Measurements from ENCODE around the gene HOXA10. TPM values are rescaled to one million over a fixed set of nuclear protein-coding genes. Genes with fewer than 3 reads are reported as not detected.

The HOXA10 gene
- total RNA-seq, 2 donors from 2014 or later: not detected

DNA sequence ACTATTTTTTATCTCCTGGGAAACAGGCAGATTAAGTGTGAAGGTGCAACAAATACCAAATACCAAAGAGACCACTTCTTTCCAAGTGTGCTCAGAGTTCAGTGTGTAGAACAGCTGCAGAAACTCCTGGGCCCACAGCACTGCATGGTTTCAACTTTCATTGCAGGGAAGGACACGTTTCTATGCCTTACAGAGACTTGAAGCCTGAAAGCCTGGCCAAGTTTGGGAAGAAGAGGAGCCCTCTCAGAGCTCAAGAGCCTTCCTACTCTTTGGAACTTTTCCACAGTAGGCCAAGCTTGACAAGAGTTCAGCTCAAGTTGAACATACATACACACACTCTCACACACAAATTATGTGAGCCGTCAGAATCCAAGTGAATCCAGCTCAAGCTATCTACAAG, 46.1 kb downstream of the HOXA10 start:
- Histone ChIP-seq H3K4me3 (ENCODE audit: low read length) (no peak overlapping the region), H3K36me3 (ENCODE audit: control insufficient read depth, insufficient read depth, low read length) (no peaks in the 10 kb centered on the region), H3K4me1 (ENCODE audit: control insufficient read depth, insufficient read depth, low read length) (no peaks in the 10 kb centered on the region), H3K27ac (ENCODE audit: low read depth, low read length) (no peak overlapping the region), H3K27me3 (ENCODE audit: control insufficient read depth, insufficient read depth, low read length, poor library complexity, severe bottlenecking) (peaks cover 99% of the 10 kb centered on the region), H3K9ac (ENCODE audit: extremely low read depth, low read length, poor library complexity, severe bottlenecking) (no peak overlapping the region), H3K9me3 (ENCODE audit: control insufficient read depth, low read length) (peaks cover 17% of the 10 kb centered on the region)
- Mint-ChIP-seq H3K4me1 (no peaks in the 10 kb centered on the region), H3K27me3 (ENCODE audit: insufficient read depth) (peaks cover 97% of the 10 kb centered on the region), H3K27ac (no peak overlapping the region), H3K4me3 (no peak overlapping the region), H3K9me3 (no peaks in the 10 kb centered on the region), H3K36me3 (ENCODE audit: low read depth) (no peaks in the 10 kb centered on the region)
- TF ChIP-seq, protein P1, sequence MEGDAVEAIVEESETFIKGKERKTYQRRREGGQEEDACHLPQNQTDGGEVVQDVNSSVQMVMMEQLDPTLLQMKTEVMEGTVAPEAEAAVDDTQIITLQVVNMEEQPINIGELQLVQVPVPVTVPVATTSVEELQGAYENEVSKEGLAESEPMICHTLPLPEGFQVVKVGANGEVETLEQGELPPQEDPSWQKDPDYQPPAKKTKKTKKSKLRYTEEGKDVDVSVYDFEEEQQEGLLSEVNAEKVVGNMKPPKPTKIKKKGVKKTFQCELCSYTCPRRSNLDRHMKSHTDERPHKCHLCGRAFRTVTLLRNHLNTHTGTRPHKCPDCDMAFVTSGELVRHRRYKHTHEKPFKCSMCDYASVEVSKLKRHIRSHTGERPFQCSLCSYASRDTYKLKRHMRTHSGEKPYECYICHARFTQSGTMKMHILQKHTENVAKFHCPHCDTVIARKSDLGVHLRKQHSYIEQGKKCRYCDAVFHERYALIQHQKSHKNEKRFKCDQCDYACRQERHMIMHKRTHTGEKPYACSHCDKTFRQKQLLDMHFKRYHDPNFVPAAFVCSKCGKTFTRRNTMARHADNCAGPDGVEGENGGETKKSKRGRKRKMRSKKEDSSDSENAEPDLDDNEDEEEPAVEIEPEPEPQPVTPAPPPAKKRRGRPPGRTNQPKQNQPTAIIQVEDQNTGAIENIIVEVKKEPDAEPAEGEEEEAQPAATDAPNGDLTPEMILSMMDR (conservative IDR thresholded peaks at IDR 0.05): no peak
- WGBS, 2 experiments (ENCODE audit: insufficient coverage in 1 of 2, insufficient read length in 1 of 2): 14 to 25% methylated on average over 1 to 2 of the region's 2 CpGs
- DNase-seq: peak; percentile 26

DNA sequence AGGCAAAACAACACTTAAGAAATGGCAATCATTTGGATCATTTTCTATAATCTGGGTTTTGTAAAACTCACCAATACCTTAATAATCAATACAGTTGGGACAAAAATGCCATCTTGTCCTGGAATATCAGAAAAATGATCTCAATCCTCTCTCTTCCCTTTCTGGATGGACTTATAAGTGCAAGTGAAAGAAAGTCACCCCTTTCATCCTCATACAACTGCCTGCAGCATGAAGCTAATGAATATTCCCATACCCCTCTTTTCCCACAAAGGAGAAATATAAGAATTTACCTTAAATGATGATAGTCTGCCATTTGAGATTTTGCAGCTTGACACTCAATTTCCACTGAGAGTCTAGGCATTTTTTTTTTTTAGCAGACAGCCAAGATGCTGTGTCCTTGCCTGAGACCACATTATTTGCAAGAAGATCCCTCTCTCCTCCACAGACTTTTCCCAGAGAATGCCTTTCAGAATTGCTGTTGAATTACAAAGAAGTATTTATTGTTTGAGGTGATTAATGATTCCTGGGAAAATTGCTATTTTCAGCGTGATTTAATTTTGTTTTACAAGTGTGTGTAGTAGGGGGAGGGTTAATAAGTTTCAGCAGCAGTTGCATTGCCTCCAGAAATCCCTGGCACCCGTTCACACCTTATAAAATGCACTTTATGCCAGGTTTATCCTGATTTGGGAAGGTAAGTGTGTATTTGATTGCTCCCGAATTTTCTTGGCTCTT, 47.4 kb downstream of the HOXA10 start:
- Mint-ChIP-seq H3K27ac (no peak overlapping the region), H3K27me3 (ENCODE audit: insufficient read depth) (peaks cover 97% of the 10 kb centered on the region), H3K4me1 (peaks cover 4% of the 10 kb centered on the region), H3K4me3 (no peak overlapping the region), H3K9me3 (no peaks in the 10 kb centered on the region), H3K36me3 (ENCODE audit: low read depth) (no peaks in the 10 kb centered on the region)
- peaks cover 99% of the 10 kb centered on the region for H3K27me3 ChIP-seq (ENCODE audit: control insufficient read depth, insufficient read depth, low read length, poor library complexity, severe bottlenecking)
- H3K9me3 ChIP-seq (ENCODE audit: control insufficient read depth, low read length): peaks cover 17% of the 10 kb centered on the region
- WGBS, 2 experiments (ENCODE audit: insufficient coverage in 1 of 2, insufficient read length in 1 of 2): 21% methylated on average over 3 of the region's 3 CpGs; no CpG with 5 or more reads in 1 of the 2 experiments
- no peak overlapping the region for H3K4me3 ChIP-seq (ENCODE audit: low read length)
- no peak overlapping the region for H3K27ac ChIP-seq (ENCODE audit: low read depth, low read length)
- H3K36me3 ChIP-seq (ENCODE audit: control insufficient read depth, insufficient read depth, low read length): no peaks in the 10 kb centered on the region
- TF ChIP-seq, protein P1 (conservative IDR thresholded peaks at IDR 0.05): no peak
- H3K9ac ChIP-seq (ENCODE audit: extremely low read depth, low read length, poor library complexity, severe bottlenecking): no peak overlapping the region
- no peak for DNase-seq
- no peaks in the 10 kb centered on the region for H3K4me1 ChIP-seq (ENCODE audit: control insufficient read depth, insufficient read depth, low read length)

DNA sequence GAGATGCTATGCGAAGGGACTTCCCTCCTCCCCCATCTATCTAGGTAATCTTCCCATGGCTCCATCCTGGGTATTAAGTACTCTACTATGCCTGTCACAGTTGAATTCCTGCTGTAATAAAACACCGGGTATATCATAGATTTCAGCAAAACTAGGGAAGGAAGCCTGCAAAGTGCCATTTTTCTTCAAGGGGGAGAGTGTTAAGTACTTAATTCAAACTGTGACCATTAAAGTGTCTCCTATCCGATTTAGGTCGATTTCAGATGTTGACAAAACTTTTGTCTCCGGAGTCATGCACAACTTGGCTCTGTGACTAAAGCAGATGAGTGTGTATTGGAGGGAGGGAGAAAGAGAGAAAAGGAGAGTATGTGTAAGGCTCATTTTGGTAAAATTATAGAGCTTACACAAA, 48.1 kb downstream of the HOXA10 start:
- 5 to 8% methylated on average over 4 to 5 of the region's 5 CpGs for WGBS, 2 experiments (ENCODE audit: insufficient coverage in 1 of 2, insufficient read length in 1 of 2)

More for the DNA sequence above, 48.1 kb downstream of the HOXA10 start:
- Histone ChIP-seq H3K9me3 (ENCODE audit: control insufficient read depth, low read length) (peaks cover 17% of the 10 kb centered on the region), H3K27ac (ENCODE audit: low read depth, low read length) (no peak overlapping the region), H3K36me3 (ENCODE audit: control insufficient read depth, insufficient read depth, low read length) (no peaks in the 10 kb centered on the region), H3K4me3 (ENCODE audit: low read length) (no peak overlapping the region), H3K27me3 (ENCODE audit: control insufficient read depth, insufficient read depth, low read length, poor library complexity, severe bottlenecking) (peaks cover 99% of the 10 kb centered on the region), H3K9ac (ENCODE audit: extremely low read depth, low read length, poor library complexity, severe bottlenecking) (no peak overlapping the region), H3K4me1 (ENCODE audit: control insufficient read depth, insufficient read depth, low read length) (no peaks in the 10 kb centered on the region)
- Mint-ChIP-seq H3K9me3 (no peaks in the 10 kb centered on the region), H3K27me3 (ENCODE audit: insufficient read depth) (peaks cover 97% of the 10 kb centered on the region), H3K4me1 (peaks cover 4% of the 10 kb centered on the region), H3K36me3 (ENCODE audit: low read depth) (no peaks in the 10 kb centered on the region), H3K4me3 (no peak overlapping the region), H3K27ac (no peak overlapping the region)
- DNase-seq: peak; percentile 27
- TF ChIP-seq, protein P1 (conservative IDR thresholded peaks at IDR 0.05): no peak

Measured in endodermal cell (in vitro differentiated cells).